GM23248 (cell line): ENCODE data around the gene AOPEP.

Experiments
- EZH2 ChIP-seq: fragments of 200-600 bp; sonication (generic); IDR thresholded peaks from 2 replicates; pipeline ENCODE4 v1.6.1; 2018; ENCODE audit warnings: antibody characterized with exemption, mild to moderate bottlenecking; ENCODE audit not compliant: insufficient read depth, poor library complexity, severe bottlenecking
- EZH2phosphoT487 ChIP-seq: fragments of 200-600 bp; sonication (generic); IDR thresholded peaks from 2 replicates; pipeline ENCODE4 v1.6.1; 2018; ENCODE audit warnings: antibody characterized with exemption, moderate library complexity, mild to moderate bottlenecking, low read depth; ENCODE audit not compliant: insufficient read depth

DNA sequence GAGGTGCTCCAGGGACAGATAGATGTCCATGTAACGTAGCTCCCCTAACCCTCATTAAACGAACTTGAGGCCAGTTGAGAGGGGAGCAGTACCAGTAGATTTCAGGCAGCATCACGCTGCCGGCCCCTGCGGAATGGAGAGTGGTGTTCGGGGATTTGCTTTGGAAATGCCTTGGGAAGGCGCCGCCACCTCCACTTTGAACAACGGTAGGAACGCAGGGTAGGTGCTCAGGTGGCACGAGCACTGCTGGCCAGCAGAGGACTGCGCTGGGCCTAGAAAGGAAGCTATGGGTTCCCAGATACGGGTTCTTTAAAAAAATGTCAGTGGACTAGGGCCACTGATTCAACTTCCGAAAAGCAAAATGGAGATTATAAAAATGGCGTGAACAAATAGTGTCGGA, 319.3 kb downstream of the AOPEP start:
- TF ChIP-seq EZH2phosphoT487 (no peak), EZH2 (no peak)
